SK-N-SH (cell line): ENCODE measurements around the gene SZT2.

ENCODE experiments used
- CTCF ChIP-seq: fragments of 200-600 bp; sonication (generic); IDR thresholded peaks from 2 replicates; pipeline ENCODE4 v1.6.1; 2017; ENCODE audit warnings: antibody characterized with exemption, mild to moderate bottlenecking, moderate library complexity
- POLR2AphosphoS5 ChIP-seq: IDR thresholded peaks from 2 replicates; pipeline ENCODE4 v1.6.1; 2012; ENCODE audit warnings: low read depth, low read length
- YY1 ChIP-seq: IDR thresholded peaks from 2 replicates; pipeline ENCODE4 v1.4.0; 2012; ENCODE audit warnings: low read depth, mild to moderate bottlenecking

DNA sequence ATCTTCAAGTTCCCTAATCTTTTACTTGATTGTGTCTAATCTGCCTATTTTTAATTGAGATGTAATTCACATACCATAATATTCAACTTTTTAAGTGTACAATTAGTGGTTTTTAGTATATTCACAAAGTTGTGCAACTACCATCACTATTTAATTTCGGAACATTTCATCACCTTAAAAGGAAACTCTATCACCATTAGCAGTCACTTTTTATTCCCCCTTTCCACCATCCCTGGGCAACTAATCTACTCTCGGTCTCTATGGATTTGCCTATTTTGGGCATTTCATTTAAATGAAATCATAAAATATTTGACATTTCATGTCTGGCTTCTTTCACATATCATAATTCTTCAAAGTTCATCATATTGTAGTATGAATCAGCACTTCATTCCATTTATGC, 94.7 kb downstream of the SZT2 start:
- TF ChIP-seq CTCF (no peak), YY1 (no peak), POLR2AphosphoS5 (no peak)
